Osteoblast (primary cell): Measurements from ENCODE around the gene MPP3. TPM values are rescaled to one million over a fixed set of nuclear protein-coding genes. Genes with fewer than 3 reads are reported as not detected.

Source experiments
- DNase-seq: peaks from one replicate; pipeline ENCODE4 v3.0.0; 2011; ENCODE audit warnings: low spot score, mixed read lengths; ENCODE audit not compliant: insufficient read length; ENCODE audit errors: missing footprints
- H2AFZ ChIP-seq: 2 replicates; pipeline ENCODE4 v1.6.0; 2011; ENCODE audit warnings: mild to moderate bottlenecking, low read length
- H3K27ac ChIP-seq: 2 replicates; pipeline ENCODE4 v1.5.1; 2011; ENCODE audit warnings: mild to moderate bottlenecking, low read depth, low read length, moderate library complexity
- H3K27me3 ChIP-seq: 2 replicates; pipeline ENCODE4 v1.6.0; 2012; ENCODE audit warnings: mild to moderate bottlenecking, control low read depth, inconsistent platforms, low read length, moderate library complexity; ENCODE audit not compliant: insufficient read depth
- H3K36me3 ChIP-seq: 2 replicates; pipeline ENCODE4 v1.5.1; 2011; ENCODE audit warnings: mild to moderate bottlenecking, low read length, control low read depth, moderate library complexity; ENCODE audit not compliant: insufficient read depth
- H3K4me1 ChIP-seq: 2 replicates; pipeline ENCODE4 v1.5.1; 2011; ENCODE audit warnings: mild to moderate bottlenecking, low read length, control low read depth, moderate library complexity; ENCODE audit not compliant: insufficient read depth
- H3K4me2 ChIP-seq: 2 replicates; pipeline ENCODE4 v1.6.0; 2011; ENCODE audit warnings: mild to moderate bottlenecking, low read length; ENCODE audit not compliant: insufficient read depth
- H3K4me3 ChIP-seq: fragments of 200-600 bp; sonication (generic); 3 replicates; pipeline ENCODE4 v1.5.1; 2012; ENCODE audit warnings: mild to moderate bottlenecking, low read length, inconsistent platforms; ENCODE audit not compliant: insufficient read depth
- H3K79me2 ChIP-seq: 2 replicates; pipeline ENCODE4 v1.6.0; 2012; ENCODE audit warnings: mild to moderate bottlenecking, low read length, control low read depth, inconsistent platforms; ENCODE audit not compliant: insufficient read depth
- H3K9me3 ChIP-seq: 2 replicates; pipeline ENCODE4 v1.5.1; 2011; ENCODE audit warnings: low read depth, low read length, control low read depth
- H4K20me1 ChIP-seq: 2 replicates; pipeline ENCODE4 v1.6.0; 2012; ENCODE audit warnings: mild to moderate bottlenecking, low read length, control low read depth; ENCODE audit not compliant: insufficient read depth
- total RNA-seq: library from RNA; depleted of rRNA; stranded (reverse); fragments of >200 nt; gene quantifications from 2 replicates; pipeline ENCODE4 v1.2.3, GENCODE V29; 2012
- TF ChIP-seq, protein P1 (sequence below): IDR thresholded peaks from 2 replicates; pipeline ENCODE4 v1.5.1; 2011; ENCODE audit warnings: mild to moderate bottlenecking, low read depth, low read length, moderate library complexity; ENCODE audit errors: extremely low read depth

Gene MPP3
- total RNA-seq, 1 donor, result 6.2 TPM

- no peaks in the 10 kb centered on the region for H3K79me2 ChIP-seq
- TF ChIP-seq, protein P1, sequence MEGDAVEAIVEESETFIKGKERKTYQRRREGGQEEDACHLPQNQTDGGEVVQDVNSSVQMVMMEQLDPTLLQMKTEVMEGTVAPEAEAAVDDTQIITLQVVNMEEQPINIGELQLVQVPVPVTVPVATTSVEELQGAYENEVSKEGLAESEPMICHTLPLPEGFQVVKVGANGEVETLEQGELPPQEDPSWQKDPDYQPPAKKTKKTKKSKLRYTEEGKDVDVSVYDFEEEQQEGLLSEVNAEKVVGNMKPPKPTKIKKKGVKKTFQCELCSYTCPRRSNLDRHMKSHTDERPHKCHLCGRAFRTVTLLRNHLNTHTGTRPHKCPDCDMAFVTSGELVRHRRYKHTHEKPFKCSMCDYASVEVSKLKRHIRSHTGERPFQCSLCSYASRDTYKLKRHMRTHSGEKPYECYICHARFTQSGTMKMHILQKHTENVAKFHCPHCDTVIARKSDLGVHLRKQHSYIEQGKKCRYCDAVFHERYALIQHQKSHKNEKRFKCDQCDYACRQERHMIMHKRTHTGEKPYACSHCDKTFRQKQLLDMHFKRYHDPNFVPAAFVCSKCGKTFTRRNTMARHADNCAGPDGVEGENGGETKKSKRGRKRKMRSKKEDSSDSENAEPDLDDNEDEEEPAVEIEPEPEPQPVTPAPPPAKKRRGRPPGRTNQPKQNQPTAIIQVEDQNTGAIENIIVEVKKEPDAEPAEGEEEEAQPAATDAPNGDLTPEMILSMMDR, result no peak
- H3K27ac ChIP-seq, result no peak overlapping the region
- H3K4me3 ChIP-seq, result peak overlapping the region; percentile 42
- H2AFZ ChIP-seq, result peak overlapping the region; percentile 47
- no peaks in the 10 kb centered on the region for H3K4me1 ChIP-seq
- no peaks in the 10 kb centered on the region for H4K20me1 ChIP-seq
- peak; percentile 91 for DNase-seq
- peak overlapping the region; percentile 63 for H3K4me2 ChIP-seq
- no peaks in the 10 kb centered on the region for H3K9me3 ChIP-seq
- H3K27me3 ChIP-seq, result peaks cover 50% of the 10 kb centered on the region
- no peaks in the 10 kb centered on the region for H3K36me3 ChIP-seq
Measured at GRCh38 chr17:43755389-43755875, 77.5 kb downstream of the MPP3 start.

DNA sequence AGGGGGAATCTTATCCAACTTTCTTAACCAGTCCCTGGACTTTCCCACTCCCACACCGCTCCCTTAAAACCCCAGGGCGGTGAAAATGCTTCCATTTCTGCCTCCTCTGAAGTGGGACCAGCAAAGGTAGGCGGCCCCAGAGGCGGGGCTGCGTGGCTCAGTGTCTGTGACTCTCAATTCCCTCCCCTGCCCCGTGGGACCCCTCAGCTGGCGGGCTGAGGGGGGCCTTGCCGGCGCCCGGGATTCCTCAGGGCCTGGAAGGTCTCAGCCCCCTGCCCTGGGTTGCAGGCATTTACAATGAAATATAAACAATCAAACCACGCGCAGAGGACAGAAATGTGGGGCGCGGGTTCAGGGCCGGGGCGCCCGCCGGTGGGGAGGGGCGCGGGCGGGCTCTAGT is 78.0 kb downstream of the MPP3 start:
- Histone ChIP-seq H3K27me3 (peaks cover 49% of the 10 kb centered on the region), H3K79me2 (no peaks in the 10 kb centered on the region), H3K4me3 (peak overlapping the region; percentile 42), H3K27ac (no peak overlapping the region), H3K36me3 (no peaks in the 10 kb centered on the region), H3K4me1 (no peaks in the 10 kb centered on the region), H3K4me2 (peak overlapping the region; percentile 63), H3K9me3 (no peaks in the 10 kb centered on the region), H2AFZ (no peak overlapping the region), H4K20me1 (no peaks in the 10 kb centered on the region)
- TF ChIP-seq, protein P1, result no peak
- DNase-seq, result no peak

- H3K9me3 ChIP-seq, result no peaks in the 10 kb centered on the region
- no peak overlapping the region for H3K27ac ChIP-seq
- peaks cover 3% of the 10 kb centered on the region for H3K4me1 ChIP-seq
- no peak overlapping the region for H3K4me3 ChIP-seq
- no peak for DNase-seq
- no peaks in the 10 kb centered on the region for H3K79me2 ChIP-seq
- H3K27me3 ChIP-seq, result peaks cover 43% of the 10 kb centered on the region
- H2AFZ ChIP-seq, result no peak overlapping the region
- TF ChIP-seq, protein P1, result no peak
- H3K36me3 ChIP-seq, result no peaks in the 10 kb centered on the region
- H4K20me1 ChIP-seq, result no peaks in the 10 kb centered on the region
- no peak overlapping the region for H3K4me2 ChIP-seq
Measured at GRCh38 chr17:43753493-43754129, 79.3 kb downstream of the MPP3 start.

Other genes with a start within 250 kb of the MPP3 start
- under 0.01 TPM in 1 of 2 replicates, not detected in the other for gene MEOX1, start 171.2 kb downstream of the MPP3 start, total RNA-seq
- gene SOST, start 74.4 kb downstream of the MPP3 start, total RNA-seq, result not detected in 2 replicates
- gene DUSP3, start 54.2 kb downstream of the MPP3 start, total RNA-seq, result 67.8 and 68.8 TPM in 2 replicates
- under 0.01 TPM in 1 of 2 replicates, not detected in the other for gene CFAP97D1, start 52.7 kb downstream of the MPP3 start, total RNA-seq
- gene CD300LG, start 14.0 kb upstream of the MPP3 start, total RNA-seq, result not detected in 2 replicates
- 0.59 and 0.72 TPM in 2 replicates for gene MPP2, start 74.4 kb upstream of the MPP3 start, total RNA-seq
- gene PPY, start 109.3 kb upstream of the MPP3 start, total RNA-seq, result not detected in 2 replicates
- gene PYY, start 120.8 kb upstream of the MPP3 start, total RNA-seq, result not detected in 2 replicates
- 0.36 and 0.59 TPM in 2 replicates for gene NAGS, start 171.5 kb upstream of the MPP3 start, total RNA-seq
- gene TMEM101, start 181.8 kb upstream of the MPP3 start, total RNA-seq, result 41.3 and 47.8 TPM in 2 replicates
- 59.0 and 65.4 TPM in 2 replicates for gene LSM12, start 233.5 kb upstream of the MPP3 start, total RNA-seq
- gene G6PC3, start 237.6 kb upstream of the MPP3 start, total RNA-seq, result 19.7 and 23.5 TPM in 2 replicates